Mucosa of stomach (tissue), 1 donor: ENCODE data around the gene BTG3.

ENCODE experiments used
- H3K27me3 ChIP-seq: one replicate; pipeline ENCODE4 v1.7.0; 2013; ENCODE audit warnings: mild to moderate bottlenecking, low read length; ENCODE audit not compliant: control insufficient read depth, insufficient read depth
- H3K36me3 ChIP-seq: one replicate; pipeline ENCODE4 v1.7.0; 2013; ENCODE audit warnings: low read length; ENCODE audit not compliant: control insufficient read depth, insufficient read depth
- H3K4me1 ChIP-seq: one replicate; pipeline ENCODE4 v1.7.0; 2013; ENCODE audit warnings: mild to moderate bottlenecking, low read length; ENCODE audit not compliant: control insufficient read depth, insufficient read depth
- H3K4me3 ChIP-seq: one replicate; pipeline ENCODE4 v1.7.0; 2013; ENCODE audit warnings: low read length
- H3K9ac ChIP-seq: one replicate; pipeline ENCODE4 v1.7.0; 2013; ENCODE audit warnings: mild to moderate bottlenecking, low read length, moderate library complexity
- H3K9me3 ChIP-seq: one replicate; pipeline ENCODE4 v1.7.0; 2013; ENCODE audit warnings: mild to moderate bottlenecking, low read length, moderate library complexity; ENCODE audit not compliant: control insufficient read depth
- donor health status: Pancreatic carcinoma.

The BTG3 gene

GRCh38 chr21:17583898-17584297 is 28.8 kb downstream of the BTG3 start:
- H3K27me3 ChIP-seq, result no peaks in the 10 kb centered on the region
- H3K9ac ChIP-seq, result no peak overlapping the region
- no peaks in the 10 kb centered on the region for H3K9me3 ChIP-seq
- peaks cover 1% of the 10 kb centered on the region for H3K4me1 ChIP-seq
- H3K36me3 ChIP-seq, result no peaks in the 10 kb centered on the region
- no peak overlapping the region for H3K4me3 ChIP-seq

- Histone ChIP-seq H3K9ac (no peak overlapping the region), H3K36me3 (no peaks in the 10 kb centered on the region), H3K9me3 (no peaks in the 10 kb centered on the region), H3K4me3 (no peak overlapping the region), H3K4me1 (peaks cover 16% of the 10 kb centered on the region), H3K27me3 (no peaks in the 10 kb centered on the region)
Observed at GRCh38 chr21:17580319-17580718, 32.4 kb downstream of the BTG3 start.

DNA sequence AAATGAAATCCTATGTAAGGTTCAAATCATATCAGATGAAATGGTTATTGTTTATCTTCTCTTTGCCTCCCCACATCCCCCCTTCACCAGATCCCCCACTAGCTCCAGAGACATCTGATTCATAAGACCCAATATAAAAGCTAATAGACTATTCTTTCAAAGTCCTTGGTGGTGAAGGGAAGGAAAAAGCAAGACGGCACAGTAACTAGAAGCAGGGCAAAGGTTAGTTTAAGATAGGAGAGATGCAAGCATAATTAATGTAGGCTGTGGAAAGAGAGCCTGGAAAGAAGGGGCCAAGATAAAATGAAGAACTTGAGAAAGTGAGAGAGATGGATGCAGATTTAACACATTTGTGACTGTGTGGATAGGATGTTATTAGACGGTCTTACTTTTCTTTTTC is 33.8 kb downstream of the BTG3 start:
- Histone ChIP-seq H3K4me1 (peaks cover 16% of the 10 kb centered on the region), H3K36me3 (no peaks in the 10 kb centered on the region), H3K4me3 (no peak overlapping the region), H3K9me3 (no peaks in the 10 kb centered on the region), H3K27me3 (no peaks in the 10 kb centered on the region), H3K9ac (no peak overlapping the region)

DNA sequence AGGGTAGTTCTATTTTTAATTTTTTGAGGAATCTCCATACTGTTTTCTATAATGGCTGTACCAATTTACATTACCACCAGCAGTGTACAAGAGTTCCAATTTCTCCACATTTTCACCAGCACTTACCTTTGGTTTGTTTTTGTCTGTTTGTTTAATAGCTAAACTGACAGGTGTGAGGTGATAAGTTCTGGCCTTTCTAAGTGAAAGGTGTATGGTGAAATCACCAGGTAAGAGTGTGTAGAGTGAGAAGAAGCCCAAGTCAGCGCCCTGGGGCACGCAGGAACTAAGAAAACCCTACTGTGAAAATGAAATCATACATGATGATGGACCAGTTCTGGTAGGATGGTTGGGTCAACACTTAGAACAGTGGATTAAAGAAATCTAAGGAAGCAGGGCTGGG is 34.5 kb downstream of the BTG3 start:
- Histone ChIP-seq H3K36me3 (no peaks in the 10 kb centered on the region), H3K4me3 (no peak overlapping the region), H3K9me3 (no peaks in the 10 kb centered on the region), H3K4me1 (peaks cover 16% of the 10 kb centered on the region), H3K9ac (no peak overlapping the region), H3K27me3 (no peaks in the 10 kb centered on the region)

DNA sequence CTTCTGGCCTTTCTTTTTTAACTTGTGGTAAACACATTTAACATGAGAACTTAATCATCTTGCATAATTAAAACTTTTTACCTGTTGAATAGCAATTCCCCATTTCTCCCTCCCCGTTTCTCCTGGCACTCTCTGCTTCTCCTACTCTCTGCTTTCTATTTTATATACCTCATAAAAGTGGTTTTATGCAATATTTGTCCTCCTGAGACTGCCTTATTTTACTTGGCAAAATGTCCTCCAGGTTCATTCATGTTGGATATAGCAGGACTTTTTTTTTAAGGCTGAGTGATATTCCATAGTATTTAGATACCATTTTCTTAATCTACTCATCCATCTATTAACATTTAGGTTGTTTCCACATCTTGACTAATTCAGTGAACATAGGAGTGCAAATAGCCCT is 35.0 kb downstream of the BTG3 start:
- no peaks in the 10 kb centered on the region for H3K27me3 ChIP-seq
- H3K36me3 ChIP-seq, result no peaks in the 10 kb centered on the region
- no peak overlapping the region for H3K9ac ChIP-seq
- no peak overlapping the region for H3K4me3 ChIP-seq
- no peaks in the 10 kb centered on the region for H3K9me3 ChIP-seq
- peaks cover 16% of the 10 kb centered on the region for H3K4me1 ChIP-seq

DNA sequence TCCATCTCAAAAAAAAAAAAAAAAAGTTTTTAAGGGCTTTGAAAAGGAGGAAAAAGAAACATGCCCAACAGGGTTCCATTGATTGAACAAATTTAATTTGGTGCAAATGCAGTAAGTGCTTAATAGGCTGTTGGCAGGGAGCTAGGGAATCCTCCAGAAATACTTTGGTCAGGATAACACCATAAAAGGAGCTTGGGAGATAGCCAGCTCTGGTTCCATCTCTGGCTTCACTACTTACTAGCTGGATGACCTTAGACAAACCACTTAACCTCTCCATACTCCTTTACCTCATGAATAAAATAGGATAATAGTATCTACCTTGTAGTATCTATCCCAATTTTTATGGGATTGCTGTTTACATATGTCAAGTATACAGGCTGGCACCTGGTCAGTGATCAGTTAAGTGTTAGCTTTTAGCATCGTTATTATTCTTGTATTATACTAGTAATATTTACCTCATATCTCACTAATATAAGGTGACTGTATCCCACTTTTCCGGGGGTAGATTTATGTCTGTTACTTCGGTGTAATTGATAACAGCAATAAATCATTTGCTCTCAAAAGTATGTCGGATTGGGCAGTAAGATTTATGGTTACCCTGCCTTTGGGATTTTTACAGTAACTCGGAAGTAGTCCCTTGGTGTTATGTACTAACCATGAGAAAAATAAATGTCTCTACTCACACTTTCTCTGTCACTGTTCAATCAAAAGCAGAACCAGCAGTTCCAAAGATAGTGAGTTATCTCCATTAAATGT is 36.4 kb downstream of the BTG3 start:
- Histone ChIP-seq H3K4me3 (no peak overlapping the region), H3K9me3 (no peaks in the 10 kb centered on the region), H3K4me1 (peaks cover 16% of the 10 kb centered on the region), H3K9ac (no peak overlapping the region), H3K27me3 (no peaks in the 10 kb centered on the region), H3K36me3 (no peaks in the 10 kb centered on the region)

DNA sequence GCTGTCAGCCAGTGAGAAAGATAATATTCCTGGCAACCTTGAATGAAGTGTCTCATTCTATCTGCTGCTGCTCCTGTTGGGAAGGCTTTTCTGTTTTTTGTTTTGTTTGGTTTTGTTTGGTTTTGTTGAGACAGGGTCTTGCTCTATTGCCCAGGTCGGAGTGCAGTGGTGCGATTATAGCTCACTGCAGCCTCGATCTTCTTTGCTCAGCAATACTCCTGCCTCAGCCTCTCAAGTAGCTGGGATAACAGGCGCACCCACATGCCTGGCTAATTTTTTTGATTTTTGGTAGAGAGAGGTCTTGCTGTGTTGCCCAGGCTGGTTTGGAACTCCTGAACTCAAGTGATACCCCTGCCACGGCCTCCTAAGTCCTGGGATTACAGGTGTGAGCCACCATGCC is 37.6 kb downstream of the BTG3 start:
- Histone ChIP-seq H3K9me3 (no peaks in the 10 kb centered on the region), H3K9ac (no peak overlapping the region), H3K4me1 (peaks cover 16% of the 10 kb centered on the region), H3K36me3 (no peaks in the 10 kb centered on the region), H3K27me3 (no peaks in the 10 kb centered on the region), H3K4me3 (no peak overlapping the region)

DNA sequence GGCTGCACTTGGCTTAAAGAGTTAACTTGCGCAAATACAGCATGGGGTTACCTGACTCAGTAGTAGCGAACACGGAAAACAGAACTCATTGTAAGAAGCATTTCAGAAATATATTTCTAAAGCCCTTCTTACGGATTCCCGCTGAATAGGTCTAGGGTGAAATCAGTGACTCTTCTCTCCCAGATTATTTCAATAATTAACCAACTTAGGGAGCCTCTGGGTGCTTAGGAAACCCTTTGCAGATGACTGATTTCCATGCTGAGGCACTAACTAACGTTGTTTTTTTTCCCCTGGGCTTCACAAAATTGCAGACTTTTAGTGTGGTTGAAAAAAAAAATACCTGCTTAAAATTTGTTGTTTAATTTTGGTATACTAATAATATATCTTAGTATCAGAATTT is 40.3 kb downstream of the BTG3 start:
- no peaks in the 10 kb centered on the region for H3K36me3 ChIP-seq
- H3K4me1 ChIP-seq, result no peaks in the 10 kb centered on the region
- no peaks in the 10 kb centered on the region for H3K9me3 ChIP-seq
- no peaks in the 10 kb centered on the region for H3K27me3 ChIP-seq
- H3K9ac ChIP-seq, result no peak overlapping the region
- no peak overlapping the region for H3K4me3 ChIP-seq

- Histone ChIP-seq H3K4me3 (no peak overlapping the region), H3K9ac (no peak overlapping the region), H3K9me3 (no peaks in the 10 kb centered on the region), H3K27me3 (no peaks in the 10 kb centered on the region), H3K36me3 (no peaks in the 10 kb centered on the region), H3K4me1 (no peaks in the 10 kb centered on the region)
Observed at GRCh38 chr21:17570786-17571185, 41.9 kb downstream of the BTG3 start.

- H3K36me3 ChIP-seq, result peaks cover 8% of the 10 kb centered on the region
- no peaks in the 10 kb centered on the region for H3K4me1 ChIP-seq
- H3K9me3 ChIP-seq, result no peaks in the 10 kb centered on the region
- H3K9ac ChIP-seq, result no peak overlapping the region
- H3K27me3 ChIP-seq, result no peaks in the 10 kb centered on the region
- H3K4me3 ChIP-seq, result no peak overlapping the region
Observed at GRCh38 chr21:17560377-17561025, 52.2 kb downstream of the BTG3 start.

GRCh38 chr21:17554679-17555465 is 57.8 kb downstream of the BTG3 start:
- no peaks in the 10 kb centered on the region for H3K27me3 ChIP-seq
- H3K9me3 ChIP-seq, result no peaks in the 10 kb centered on the region
- no peak overlapping the region for H3K9ac ChIP-seq
- no peaks in the 10 kb centered on the region for H3K36me3 ChIP-seq
- H3K4me1 ChIP-seq, result peaks cover 10% of the 10 kb centered on the region
- no peak overlapping the region for H3K4me3 ChIP-seq

- no peaks in the 10 kb centered on the region for H3K27me3 ChIP-seq
- H3K4me3 ChIP-seq, result no peak overlapping the region
- no peak overlapping the region for H3K9ac ChIP-seq
- H3K36me3 ChIP-seq, result no peaks in the 10 kb centered on the region
- H3K9me3 ChIP-seq, result no peaks in the 10 kb centered on the region
- H3K4me1 ChIP-seq, result peaks cover 16% of the 10 kb centered on the region
Observed at GRCh38 chr21:17554120-17554519, 58.6 kb downstream of the BTG3 start.
